ENCODE measurements around the gene CFAP45.

The CFAP45 gene

DNA sequence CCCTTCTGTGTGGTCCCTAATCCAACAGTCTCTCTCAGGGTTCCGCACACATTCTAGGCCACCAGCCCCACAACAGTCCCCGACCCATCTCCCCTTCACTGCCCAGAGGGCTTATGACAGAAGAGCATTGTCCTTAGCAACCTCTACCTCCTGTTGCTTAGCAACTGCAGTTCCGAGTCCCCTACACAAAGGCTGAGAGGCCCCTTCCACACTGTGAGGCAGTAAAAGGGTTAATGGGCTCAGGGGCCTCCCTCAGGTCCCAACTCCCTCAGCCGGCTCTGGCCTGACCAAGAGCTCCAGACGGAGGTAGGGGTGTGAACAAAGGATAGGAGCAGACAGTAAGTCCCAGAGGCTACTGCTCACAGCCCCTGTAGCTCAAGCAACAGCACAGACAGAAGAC is 41.2 kb upstream of the CFAP45 start:
- H3K4me3 ChIP-seq (ENCODE audit: low read depth, low read length) = no peak overlapping the region
- TF ChIP-seq, protein P1, sequence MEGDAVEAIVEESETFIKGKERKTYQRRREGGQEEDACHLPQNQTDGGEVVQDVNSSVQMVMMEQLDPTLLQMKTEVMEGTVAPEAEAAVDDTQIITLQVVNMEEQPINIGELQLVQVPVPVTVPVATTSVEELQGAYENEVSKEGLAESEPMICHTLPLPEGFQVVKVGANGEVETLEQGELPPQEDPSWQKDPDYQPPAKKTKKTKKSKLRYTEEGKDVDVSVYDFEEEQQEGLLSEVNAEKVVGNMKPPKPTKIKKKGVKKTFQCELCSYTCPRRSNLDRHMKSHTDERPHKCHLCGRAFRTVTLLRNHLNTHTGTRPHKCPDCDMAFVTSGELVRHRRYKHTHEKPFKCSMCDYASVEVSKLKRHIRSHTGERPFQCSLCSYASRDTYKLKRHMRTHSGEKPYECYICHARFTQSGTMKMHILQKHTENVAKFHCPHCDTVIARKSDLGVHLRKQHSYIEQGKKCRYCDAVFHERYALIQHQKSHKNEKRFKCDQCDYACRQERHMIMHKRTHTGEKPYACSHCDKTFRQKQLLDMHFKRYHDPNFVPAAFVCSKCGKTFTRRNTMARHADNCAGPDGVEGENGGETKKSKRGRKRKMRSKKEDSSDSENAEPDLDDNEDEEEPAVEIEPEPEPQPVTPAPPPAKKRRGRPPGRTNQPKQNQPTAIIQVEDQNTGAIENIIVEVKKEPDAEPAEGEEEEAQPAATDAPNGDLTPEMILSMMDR (IDR thresholded peaks at IDR 0.05; ENCODE audit: insufficient read depth, low read length, missing control alignments) = no peak
- POLR2A ChIA-PET = interaction anchor here (0.6 kb wide), 1 partner anchor 77 kb away, joined by 3 read pairs; no protein-coding TSS in a partner anchor
- CTCF ChIA-PET = interaction anchor here (9.5 to 23.7 kb wide), 3 partner anchors 11 to 68 kb away, joined by 109 to 1031 read pairs (median 161); partner anchors contain the start of genes IGSF9, SLAMF9 and TAGLN2
- no peak for DNase-seq (ENCODE audit: low read depth, low spot score)

DNA sequence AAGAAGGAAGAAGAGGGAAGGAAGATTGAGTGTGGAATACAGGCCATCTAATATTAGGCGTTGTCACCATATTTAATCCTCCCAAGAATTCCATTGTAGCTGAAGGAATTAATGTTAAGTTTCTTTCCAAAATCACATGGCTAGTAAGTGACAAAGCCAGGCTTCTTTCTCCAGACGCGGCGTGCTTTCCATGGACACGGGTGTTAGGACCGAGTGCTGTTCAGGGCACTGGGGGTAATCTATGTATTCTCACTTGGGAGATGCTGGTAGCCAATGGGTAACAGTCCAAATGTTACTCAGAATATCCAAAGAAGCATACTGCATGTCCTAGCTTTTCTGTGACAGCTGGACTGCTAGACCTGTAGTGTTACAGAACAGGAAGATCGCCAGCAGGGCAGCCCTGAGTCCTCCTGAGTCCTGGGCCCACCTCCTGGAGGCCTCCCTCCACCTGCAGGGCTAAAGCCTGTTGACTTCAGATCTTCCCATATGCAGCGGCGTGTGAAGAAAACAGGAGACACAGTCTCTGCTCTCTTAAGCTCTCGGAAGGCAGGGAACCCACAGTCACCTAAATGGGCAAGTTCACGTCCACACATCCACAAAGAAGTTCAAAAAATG is 40.1 kb upstream of the CFAP45 start:
- H3K4me3 ChIP-seq (ENCODE audit: low read depth, low read length) = no peak overlapping the region
- CTCF ChIA-PET = interaction anchor here (1.1 to 23.7 kb wide), 5 partner anchors 12 to 106 kb away, joined by 3 to 1031 read pairs (median 109); partner anchors contain the start of genes IGSF9, SLAMF9 and TAGLN2
- POLR2A ChIA-PET = no interaction called here
- no peak for DNase-seq (ENCODE audit: low read depth, low spot score)
- TF ChIP-seq, protein P1 (IDR thresholded peaks at IDR 0.05; ENCODE audit: insufficient read depth, low read length, missing control alignments) = no peak

DNA sequence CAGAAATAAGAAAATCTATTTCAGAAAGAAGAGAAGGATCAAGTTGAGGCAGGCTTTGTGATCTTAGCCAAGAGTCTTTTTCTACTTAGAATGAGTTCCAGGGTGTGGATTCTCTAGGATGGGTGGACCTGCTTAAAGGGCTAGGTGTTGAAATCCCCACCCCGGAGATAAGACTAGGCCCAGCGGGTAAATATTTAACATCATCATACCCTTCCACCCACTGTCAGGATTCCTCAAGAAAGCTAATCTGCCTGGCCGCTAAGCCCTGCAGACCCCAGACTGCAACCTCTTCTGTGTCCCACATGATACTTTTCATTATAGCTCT is 39.7 kb upstream of the CFAP45 start:
- ChIA-PET POLR2A (no interaction called here), CTCF (interaction anchor here (1.1 to 23.7 kb wide), 7 partner anchors 13 to 139 kb away, joined by 3 to 1031 read pairs (median 6); partner anchors contain the start of genes IGSF9, SLAMF9 and TAGLN2)
- no peak overlapping the region for H3K4me3 ChIP-seq (ENCODE audit: low read depth, low read length)
- DNase-seq (ENCODE audit: low read depth, low spot score) = no peak
- TF ChIP-seq, protein P1 (IDR thresholded peaks at IDR 0.05; ENCODE audit: insufficient read depth, low read length, missing control alignments) = no peak

DNA sequence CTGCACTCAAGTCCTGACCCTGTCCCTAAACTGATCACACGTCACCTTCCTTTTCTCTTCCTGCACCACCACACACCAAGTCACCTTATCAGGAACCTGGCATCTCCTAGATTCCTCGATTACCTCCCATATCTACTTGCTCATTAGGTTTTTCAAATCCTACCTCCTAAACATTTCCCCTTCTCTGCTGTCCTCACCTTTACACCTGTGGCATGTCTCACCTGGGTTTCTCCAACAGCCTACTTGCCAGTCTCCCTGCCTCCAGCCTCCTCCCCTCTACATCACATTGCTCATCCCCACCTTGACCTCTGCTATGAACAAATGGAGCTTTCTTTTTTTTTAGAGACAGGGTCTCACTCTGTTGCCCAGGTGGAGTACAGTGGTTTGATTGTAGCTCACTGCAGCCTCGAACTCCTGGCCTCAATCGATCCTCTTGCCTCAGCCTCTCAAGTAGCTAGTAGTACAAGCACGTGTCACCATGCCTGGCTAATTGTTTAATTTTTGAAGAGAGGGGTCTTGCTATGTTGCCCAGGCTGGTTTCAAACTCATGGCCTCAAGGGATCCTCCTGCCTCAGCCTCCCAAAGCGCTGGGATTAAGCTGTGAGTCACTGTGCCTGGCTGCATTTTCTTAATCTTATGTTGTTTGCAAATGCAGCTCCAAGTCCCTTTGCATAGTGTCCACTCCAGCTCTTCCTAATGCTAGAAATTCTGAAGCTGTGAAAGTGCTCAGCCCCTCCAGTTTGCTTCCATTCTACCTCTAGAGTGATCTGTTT is 39.1 kb upstream of the CFAP45 start:
- DNase-seq (ENCODE audit: low read depth, low spot score) = no peak
- ChIA-PET POLR2A (interaction anchor here (0.6 to 0.7 kb wide), 3 partner anchors 11 to 58 kb away, joined by 3 to 4 read pairs (median 3); partner anchors contain the start of gene TAGLN2), CTCF (interaction anchor here (0.9 to 23.7 kb wide), 12 partner anchors 13 to 148 kb away, joined by 3 to 1031 read pairs (median 4); partner anchors contain the start of genes IGSF9, SLAMF9 and TAGLN2)
- TF ChIP-seq, protein P1 (IDR thresholded peaks at IDR 0.05; ENCODE audit: insufficient read depth, low read length, missing control alignments) = no peak
- H3K4me3 ChIP-seq (ENCODE audit: low read depth, low read length) = no peak overlapping the region

DNA sequence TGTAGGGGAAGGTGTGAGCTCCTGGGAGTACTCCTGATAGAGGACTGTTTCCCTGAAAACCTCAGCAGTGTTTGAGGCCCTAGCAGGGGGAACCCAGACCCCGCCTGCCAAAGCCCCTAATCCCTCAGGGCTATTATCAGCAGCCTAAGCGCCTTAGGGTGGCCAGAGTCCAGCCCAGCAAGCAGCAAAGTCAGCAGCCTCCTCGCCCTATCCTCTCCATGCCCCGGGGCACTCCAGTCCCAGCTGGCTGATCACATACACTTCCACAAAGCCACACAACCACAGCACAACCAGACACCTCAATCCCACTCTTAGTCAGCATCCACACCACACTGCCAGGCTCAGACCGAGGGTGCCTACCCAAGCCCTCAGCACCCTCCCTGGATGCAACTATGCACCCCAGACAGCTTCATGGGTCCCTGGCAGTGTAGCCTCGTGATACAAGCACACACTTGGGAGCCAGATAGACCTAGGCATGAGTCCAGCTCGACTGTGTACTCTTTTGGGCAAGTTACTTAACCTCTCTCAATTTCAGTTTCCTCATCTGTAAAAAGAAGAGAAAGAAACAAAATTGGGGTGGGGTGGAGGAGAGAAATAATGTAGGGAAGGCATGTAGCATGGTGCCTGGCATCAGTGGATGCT is 38.4 kb upstream of the CFAP45 start:
- no peak overlapping the region for H3K4me3 ChIP-seq (ENCODE audit: low read depth, low read length)
- no peak for DNase-seq (ENCODE audit: low read depth, low spot score)
- CTCF ChIA-PET = interaction anchor here (0.6 to 23.7 kb wide), 13 partner anchors 12 to 149 kb away, joined by 3 to 1031 read pairs (median 3); partner anchors contain the start of genes IGSF9, SLAMF9 and TAGLN2
- POLR2A ChIA-PET = interaction anchor here (0.6 to 0.7 kb wide), 3 partner anchors 11 to 59 kb away, joined by 3 to 4 read pairs (median 3); partner anchors contain the start of gene TAGLN2
- TF ChIP-seq, protein P1 (IDR thresholded peaks at IDR 0.05; ENCODE audit: insufficient read depth, low read length, missing control alignments) = no peak

Measured in AG04449 (cell line).